Stimulated activated CD4-positive, alpha-beta T cell treated with anti-CD3 and anti-CD28 coated beads, Interleukin-12 subunit alpha, Interleukin-12 subunit beta, amount 100 ng/mL, for 48 hours (primary cell): ENCODE results near the gene HDAC3.

Source experiments
- DNase-seq, 3 donors: peaks; one replicate each; pipeline ENCODE4 v3.0.0-alpha.2; 2020; ENCODE audit warnings: low read depth in 2 of 3, low spot score in 1 of 3

Gene HDAC3

GRCh38 chr5:141636413-141637122 is at the start of gene HDAC3, which contains the start of gene RELL2:
Gene HDAC3, minus strand, starts transcription at chr5:141636849. Its CDS starts 59 bp downstream, at chr5:141636790.
Gene RELL2, plus strand, starts transcription at chr5:141636997. Its CDS starts 1,229 bp downstream, at chr5:141638226.
- DNase-seq: peak; percentile 87 to 97 (median 92)

GRCh38 chr5:141685591-141685990 is 48.9 kb upstream of the HDAC3 start:
- no peak for DNase-seq

GRCh38 chr5:141683596-141684141 is 47.0 kb upstream of the HDAC3 start:
- DNase-seq: no peak

- peak in 1 of 3 donors; percentile 40 for DNase-seq
Measured at GRCh38 chr5:141681695-141682641, 45.3 kb upstream of the HDAC3 start, which contains the start of gene ARAP3. Gene ARAP3, minus strand, starts transcription at chr5:141682230. Its CDS starts 1,744 bp downstream, at chr5:141680486.

GRCh38 chr5:141681295-141681694 is 44.6 kb upstream of the HDAC3 start:
- no peak for DNase-seq

- no peak for DNase-seq
Measured at GRCh38 chr5:141680751-141681201, 44.1 kb upstream of the HDAC3 start.

GRCh38 chr5:141680178-141680577 is 43.5 kb upstream of the HDAC3 start:
- DNase-seq: no peak

- DNase-seq: no peak
Measured at GRCh38 chr5:141677415-141677814, 40.8 kb upstream of the HDAC3 start.

GRCh38 chr5:141675672-141676071 is 39.0 kb upstream of the HDAC3 start:
- DNase-seq: no peak

- no peak for DNase-seq
Measured at GRCh38 chr5:141674747-141675146, 38.1 kb upstream of the HDAC3 start.

- DNase-seq: no peak
Measured at GRCh38 chr5:141672841-141673813, 36.5 kb upstream of the HDAC3 start.

- DNase-seq: no peak
Measured at GRCh38 chr5:141672071-141672840, 35.6 kb upstream of the HDAC3 start.

- DNase-seq: no peak
Measured at GRCh38 chr5:141669520-141669919, 32.9 kb upstream of the HDAC3 start.

GRCh38 chr5:141668601-141669265 is 32.1 kb upstream of the HDAC3 start:
- no peak for DNase-seq

- no peak for DNase-seq
Measured at GRCh38 chr5:141665995-141666940, 29.6 kb upstream of the HDAC3 start.

GRCh38 chr5:141664733-141665461 is 28.2 kb upstream of the HDAC3 start:
- peak; percentile 59 to 80 (median 66) for DNase-seq

- no peak for DNase-seq
Measured at GRCh38 chr5:141663506-141663905, 26.9 kb upstream of the HDAC3 start.
